Left ventricle myocardium inferior (tissue), 1 donor: ENCODE data around the gene PFKP. TPM values are rescaled to one million over a fixed set of nuclear protein-coding genes. Genes with fewer than 3 reads are reported as not detected.
"Not testable (repeated sequence)": the region's sequence is repeated elsewhere in the genome, so short reads cannot be mapped to it uniquely, and the experiment has no call there.

Experiments
- DNase-seq: peaks from one replicate; pipeline ENCODE4 v3.0.0-alpha.2; 2020
- H3K27ac ChIP-seq: fragments of 200-600 bp; replicated peaks from 2 replicates; pipeline ENCODE4 v1.8.0; 2021
- H3K27me3 ChIP-seq: fragments of 200-600 bp; 2 replicates; pipeline ENCODE4 v1.8.0; 2021; ENCODE audit warnings: low read depth
- H3K36me3 ChIP-seq: fragments of 200-600 bp; 2 replicates; pipeline ENCODE4 v1.8.0; 2021
- H3K4me1 ChIP-seq: fragments of 200-600 bp; 2 replicates; pipeline ENCODE4 v1.8.0; 2021
- H3K4me3 ChIP-seq: fragments of 200-600 bp; 2 replicates; pipeline ENCODE4 v1.8.0; 2021; ENCODE audit warnings: mild to moderate bottlenecking, moderate library complexity
- H3K9me3 ChIP-seq: fragments of 200-600 bp; replicated peaks from 2 replicates; pipeline ENCODE4 v1.8.0; 2021
- intact Hi-C: fragments of 100-400 bp; cut with micrococcal nuclease; formaldehyde crosslinking; loops from one replicate; pipeline ENCODE4 v1.11.0; 2022
- total RNA-seq: library from RNA; stranded (reverse); fragmentation: NEBNext Ultra II Directional; extraction: Animal tissue kit (Norgen Biotek cat#: 25700); gene quantifications from one replicate; pipeline ENCODE4 v1.2.1, GENCODE V29; 2021
- TF ChIP-seq, protein P1 (sequence below): fragments of 200-600 bp; IDR thresholded peaks from 2 replicates; pipeline ENCODE4 v1.8.0; 2021; ENCODE audit warnings: antibody characterized with exemption, mild to moderate bottlenecking, borderline replicate concordance
- donor health status: DM: no; HTN: yes; CAD: no; lungs with severe emphysema.

Gene PFKP
- total RNA-seq, 1 donor from 2014 or later: 206 TPM

DNA sequence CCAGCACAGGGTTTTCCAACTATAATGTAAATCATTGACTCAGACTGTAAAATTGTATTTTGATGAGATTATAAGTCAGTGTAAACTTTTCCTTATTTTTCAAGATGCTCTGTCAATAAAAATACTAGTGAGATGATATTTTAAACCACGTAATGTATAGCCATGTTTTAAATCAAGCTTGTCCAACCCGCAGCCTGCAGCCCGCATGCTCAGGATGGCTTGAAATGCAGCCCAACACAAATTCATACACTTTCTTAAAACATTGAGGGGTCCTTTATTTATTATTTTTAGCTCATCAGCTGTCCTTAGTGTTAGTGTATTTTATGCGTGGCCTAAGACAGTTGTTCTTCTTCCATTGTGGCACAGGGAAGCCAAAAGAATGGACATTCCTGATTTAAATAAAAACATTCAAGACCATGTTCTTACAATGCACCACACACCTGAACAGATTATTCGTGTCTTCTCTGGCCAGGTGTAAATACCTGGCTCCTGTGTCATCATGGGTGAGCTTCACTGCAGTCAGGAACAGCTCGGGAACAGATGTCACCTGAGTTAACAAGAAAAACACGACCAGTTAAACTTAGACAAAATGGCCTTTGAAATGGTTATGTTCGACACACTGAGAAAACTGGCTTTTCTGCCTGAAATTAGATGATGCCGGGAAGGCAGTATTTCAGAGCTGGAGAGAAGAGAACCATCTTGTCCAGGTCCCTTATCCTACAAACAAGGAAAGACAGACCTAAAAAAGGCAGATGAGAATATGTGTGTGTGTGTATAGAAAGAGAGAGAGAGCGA is 99.3 kb downstream of the PFKP start:
- TF ChIP-seq, protein P1, sequence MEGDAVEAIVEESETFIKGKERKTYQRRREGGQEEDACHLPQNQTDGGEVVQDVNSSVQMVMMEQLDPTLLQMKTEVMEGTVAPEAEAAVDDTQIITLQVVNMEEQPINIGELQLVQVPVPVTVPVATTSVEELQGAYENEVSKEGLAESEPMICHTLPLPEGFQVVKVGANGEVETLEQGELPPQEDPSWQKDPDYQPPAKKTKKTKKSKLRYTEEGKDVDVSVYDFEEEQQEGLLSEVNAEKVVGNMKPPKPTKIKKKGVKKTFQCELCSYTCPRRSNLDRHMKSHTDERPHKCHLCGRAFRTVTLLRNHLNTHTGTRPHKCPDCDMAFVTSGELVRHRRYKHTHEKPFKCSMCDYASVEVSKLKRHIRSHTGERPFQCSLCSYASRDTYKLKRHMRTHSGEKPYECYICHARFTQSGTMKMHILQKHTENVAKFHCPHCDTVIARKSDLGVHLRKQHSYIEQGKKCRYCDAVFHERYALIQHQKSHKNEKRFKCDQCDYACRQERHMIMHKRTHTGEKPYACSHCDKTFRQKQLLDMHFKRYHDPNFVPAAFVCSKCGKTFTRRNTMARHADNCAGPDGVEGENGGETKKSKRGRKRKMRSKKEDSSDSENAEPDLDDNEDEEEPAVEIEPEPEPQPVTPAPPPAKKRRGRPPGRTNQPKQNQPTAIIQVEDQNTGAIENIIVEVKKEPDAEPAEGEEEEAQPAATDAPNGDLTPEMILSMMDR: no peak
- H3K27ac ChIP-seq: no peak overlapping the region
- intact Hi-C loops: no loop called here
- H3K4me1 ChIP-seq: peaks cover 7% of the 10 kb centered on the region
- no peaks in the 10 kb centered on the region for H3K27me3 ChIP-seq
- H3K9me3 ChIP-seq: no peaks in the 10 kb centered on the region
- H3K4me3 ChIP-seq: no peak overlapping the region
- DNase-seq: no peak
- H3K36me3 ChIP-seq: peaks cover 82% of the 10 kb centered on the region

DNA sequence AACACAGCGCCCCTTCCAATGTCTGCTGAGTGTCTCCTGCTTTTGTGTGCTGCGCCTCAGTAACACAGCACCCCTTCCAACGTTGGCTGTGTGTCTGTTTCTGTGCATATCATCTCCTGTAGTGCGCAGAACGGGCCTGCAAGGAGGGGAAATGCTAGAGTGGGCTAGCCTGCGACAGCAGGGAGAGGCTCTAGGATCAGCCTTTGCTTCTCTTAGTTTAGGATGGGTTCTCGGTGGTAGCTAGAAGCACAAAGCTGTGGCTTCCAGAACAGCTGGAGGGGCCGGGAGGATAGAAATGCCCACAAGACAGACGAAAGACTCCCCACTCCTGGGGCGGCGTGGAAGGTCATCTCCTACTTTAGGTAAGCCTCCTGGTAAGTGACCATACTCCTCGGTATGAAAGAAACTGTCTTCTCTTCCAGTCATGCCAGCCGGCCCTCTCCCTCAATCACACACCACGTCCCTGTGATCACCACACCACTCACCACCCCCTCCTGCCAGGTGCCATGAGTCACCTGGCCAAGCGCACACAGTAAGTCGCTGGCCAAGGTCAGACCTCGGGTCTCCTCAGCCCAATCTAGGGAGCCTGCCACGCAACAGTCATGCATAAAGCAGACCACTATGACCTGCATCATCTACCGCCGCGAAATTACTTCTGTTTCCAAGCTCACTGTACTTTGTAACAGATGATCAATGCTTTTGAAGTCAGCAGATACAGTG is 100.4 kb downstream of the PFKP start:
- Histone ChIP-seq H3K4me1 (peaks cover 16% of the 10 kb centered on the region), H3K9me3 (no peaks in the 10 kb centered on the region), H3K27ac (no peak overlapping the region), H3K4me3 (no peak overlapping the region), H3K36me3 (peaks cover 74% of the 10 kb centered on the region), H3K27me3 (no peaks in the 10 kb centered on the region)
- no peak for DNase-seq
- intact Hi-C loops: no loop called here
- TF ChIP-seq, protein P1: no peak

DNA sequence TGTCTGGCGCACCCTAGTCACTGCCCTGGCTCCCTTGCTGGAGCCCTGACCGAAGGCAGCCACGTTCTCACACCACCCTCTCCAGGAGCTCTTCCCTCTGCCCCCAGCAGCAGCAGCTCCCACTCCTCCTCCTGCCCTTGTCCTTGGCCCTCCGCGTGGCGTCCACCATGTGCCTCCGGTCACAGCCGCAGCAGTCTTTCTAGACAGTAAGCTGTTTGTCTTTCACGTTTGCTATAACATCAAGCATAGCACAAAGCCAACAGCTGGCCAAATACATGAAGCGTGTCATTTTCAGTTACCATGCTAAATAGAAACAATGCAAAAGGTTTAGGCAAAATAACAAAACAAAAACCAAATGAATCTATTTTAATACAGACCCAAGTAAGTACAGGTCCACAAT is 101.9 kb downstream of the PFKP start:
- Histone ChIP-seq H3K36me3 (peaks cover 59% of the 10 kb centered on the region), H3K4me1 (peaks cover 23% of the 10 kb centered on the region), H3K27me3 (no peaks in the 10 kb centered on the region), H3K9me3 (no peaks in the 10 kb centered on the region), H3K27ac (no peak overlapping the region), H3K4me3 (no peak overlapping the region)
- TF ChIP-seq, protein P1: no peak
- DNase-seq: no peak
- intact Hi-C loops: no loop called here

DNA sequence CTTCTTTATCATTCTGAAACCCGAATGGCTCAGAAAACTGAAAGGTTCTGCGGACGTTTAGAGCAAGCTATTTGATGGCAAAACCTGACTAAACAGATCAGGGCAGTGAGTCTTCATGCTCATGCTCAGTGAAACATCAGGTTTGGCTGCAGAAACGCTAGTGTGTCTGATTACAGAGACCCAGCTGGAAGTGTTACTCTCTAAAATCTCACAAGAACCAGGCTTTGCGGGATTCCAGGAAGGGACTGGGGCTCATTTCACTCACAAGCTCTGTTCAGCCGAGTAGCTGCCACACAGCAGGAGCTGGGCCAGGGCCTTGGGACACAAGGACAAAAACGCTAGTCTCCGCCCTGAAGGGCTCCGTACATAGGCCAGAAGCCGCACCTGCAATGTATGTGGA is 102.3 kb downstream of the PFKP start:
- H3K4me3 ChIP-seq: no peak overlapping the region
- peaks cover 55% of the 10 kb centered on the region for H3K36me3 ChIP-seq
- no peak overlapping the region for H3K27ac ChIP-seq
- no peak for DNase-seq
- TF ChIP-seq, protein P1: no peak
- intact Hi-C loops: no loop called here
- peaks cover 23% of the 10 kb centered on the region for H3K4me1 ChIP-seq
- no peaks in the 10 kb centered on the region for H3K9me3 ChIP-seq
- no peaks in the 10 kb centered on the region for H3K27me3 ChIP-seq

DNA sequence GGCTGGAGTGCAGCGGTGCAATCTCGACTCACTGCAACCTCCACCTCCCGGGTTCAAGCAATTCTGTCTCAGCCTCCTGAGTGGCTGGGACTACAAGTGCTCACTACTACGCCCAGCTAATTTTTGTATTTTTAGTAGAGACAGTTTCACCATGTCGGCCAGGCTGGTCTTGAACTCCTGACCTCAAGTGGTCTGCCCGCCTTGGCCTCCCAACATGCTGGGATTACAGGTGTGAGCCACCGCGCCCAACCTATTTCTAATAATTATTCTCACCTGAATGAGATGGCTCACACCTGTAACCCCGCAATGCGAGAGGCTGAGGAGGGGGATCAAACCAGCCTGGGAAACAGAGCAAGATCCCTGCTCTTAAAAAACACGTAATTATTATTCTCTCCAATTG is 104.1 kb downstream of the PFKP start:
- peak overlapping the region; percentile 82 for H3K4me3 ChIP-seq
- intact Hi-C loops, H3K27me3 ChIP-seq, H3K9me3 ChIP-seq, DNase-seq, H3K27ac ChIP-seq: not testable (repeated sequence)
- peaks cover 23% of the 10 kb centered on the region for H3K4me1 ChIP-seq
- H3K36me3 ChIP-seq: peaks cover 37% of the 10 kb centered on the region

GRCh38 chr10:3172081-3172445 is 104.7 kb downstream of the PFKP start:
- Histone ChIP-seq H3K36me3 (peaks cover 31% of the 10 kb centered on the region), H3K4me3 (peak overlapping the region; percentile 82), H3K27me3 (no peaks in the 10 kb centered on the region), H3K27ac (peak overlapping the region; percentile 89), H3K9me3 (no peaks in the 10 kb centered on the region), H3K4me1 (peaks cover 23% of the 10 kb centered on the region)
- intact Hi-C loops: no loop called here
- TF ChIP-seq, protein P1: no peak
- no peak for DNase-seq
